ENCODE data around the gene OR5AK2.

Gene OR5AK2

DNA sequence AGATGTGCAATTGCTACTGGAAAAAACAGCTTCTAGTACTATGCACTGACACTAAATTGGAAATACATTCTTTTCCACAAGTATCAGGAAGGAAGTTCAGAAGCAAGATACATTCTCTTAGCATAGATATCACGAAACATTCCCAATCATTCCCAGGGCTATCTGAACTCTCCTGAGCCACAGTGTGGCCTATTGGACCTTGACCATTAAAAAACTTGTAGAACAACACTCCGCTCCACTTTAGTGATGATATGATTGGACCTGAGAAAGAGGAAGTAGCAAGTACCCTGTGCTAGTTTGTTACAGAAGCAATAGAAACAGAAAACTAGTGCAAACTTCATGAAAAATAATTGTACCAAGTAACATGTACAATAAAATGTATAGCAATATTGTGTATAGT, 11.4 kb upstream of the OR5AK2 start:
- TF ChIP-seq, protein P1, sequence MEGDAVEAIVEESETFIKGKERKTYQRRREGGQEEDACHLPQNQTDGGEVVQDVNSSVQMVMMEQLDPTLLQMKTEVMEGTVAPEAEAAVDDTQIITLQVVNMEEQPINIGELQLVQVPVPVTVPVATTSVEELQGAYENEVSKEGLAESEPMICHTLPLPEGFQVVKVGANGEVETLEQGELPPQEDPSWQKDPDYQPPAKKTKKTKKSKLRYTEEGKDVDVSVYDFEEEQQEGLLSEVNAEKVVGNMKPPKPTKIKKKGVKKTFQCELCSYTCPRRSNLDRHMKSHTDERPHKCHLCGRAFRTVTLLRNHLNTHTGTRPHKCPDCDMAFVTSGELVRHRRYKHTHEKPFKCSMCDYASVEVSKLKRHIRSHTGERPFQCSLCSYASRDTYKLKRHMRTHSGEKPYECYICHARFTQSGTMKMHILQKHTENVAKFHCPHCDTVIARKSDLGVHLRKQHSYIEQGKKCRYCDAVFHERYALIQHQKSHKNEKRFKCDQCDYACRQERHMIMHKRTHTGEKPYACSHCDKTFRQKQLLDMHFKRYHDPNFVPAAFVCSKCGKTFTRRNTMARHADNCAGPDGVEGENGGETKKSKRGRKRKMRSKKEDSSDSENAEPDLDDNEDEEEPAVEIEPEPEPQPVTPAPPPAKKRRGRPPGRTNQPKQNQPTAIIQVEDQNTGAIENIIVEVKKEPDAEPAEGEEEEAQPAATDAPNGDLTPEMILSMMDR (IDR thresholded peaks at IDR 0.05; ENCODE audit: borderline replicate concordance, control extremely low read depth, extremely low read depth, insufficient read depth, missing control alignments): no peak
- no peak for DNase-seq (ENCODE audit: low spot score)
- in situ Hi-C loops (cut with MboI; ENCODE audit: low sequenced_read_pairs, unreplicated experiment): no loop called here

DNA sequence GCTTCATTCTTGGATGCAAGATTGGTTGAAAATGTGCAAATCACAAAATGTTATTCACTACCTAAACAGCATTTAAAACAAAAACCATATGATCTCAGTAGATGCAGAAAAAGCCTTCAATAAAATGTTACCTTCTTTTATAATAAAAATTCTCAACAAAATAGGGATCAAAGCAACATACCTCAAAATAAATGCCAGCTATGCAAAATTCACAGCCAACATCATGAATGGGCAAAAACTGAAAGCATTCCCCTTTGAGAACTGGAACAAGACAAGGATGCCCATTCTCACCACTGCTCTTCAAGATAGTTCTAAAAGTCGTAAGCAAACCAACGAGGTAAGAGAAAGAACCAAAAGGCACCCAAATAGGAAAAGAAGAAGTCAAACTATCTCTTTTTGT, 2.0 kb downstream of the OR5AK2 start:
- DNase-seq (ENCODE audit: low spot score): no peak
- in situ Hi-C loops (cut with MboI; ENCODE audit: low sequenced_read_pairs, unreplicated experiment): no loop called here
- TF ChIP-seq, protein P1 (IDR thresholded peaks at IDR 0.05; ENCODE audit: borderline replicate concordance, control extremely low read depth, extremely low read depth, insufficient read depth, missing control alignments): no peak

DNA sequence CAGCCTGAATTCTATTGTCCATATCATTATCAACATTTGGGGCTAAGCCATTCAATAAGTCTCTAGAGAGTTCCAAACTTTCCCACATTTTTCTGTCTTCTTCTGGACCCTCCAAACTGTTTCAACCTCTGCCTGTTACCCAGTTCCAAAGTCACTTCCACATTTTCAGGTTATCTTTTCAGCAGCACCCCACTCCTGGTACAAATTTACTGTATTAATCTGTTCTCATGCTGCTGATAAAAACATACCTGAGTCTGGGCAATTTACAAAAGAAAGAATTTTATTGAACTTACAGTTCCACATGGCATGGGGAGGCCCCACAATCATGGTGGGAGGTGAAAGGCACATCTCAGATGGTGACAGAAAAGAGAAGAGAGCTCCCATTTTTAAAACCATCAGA, 5.8 kb downstream of the OR5AK2 start:
- in situ Hi-C loops (cut with MboI; ENCODE audit: low sequenced_read_pairs, unreplicated experiment): no loop called here
- TF ChIP-seq, protein P1 (IDR thresholded peaks at IDR 0.05; ENCODE audit: borderline replicate concordance, control extremely low read depth, extremely low read depth, insufficient read depth, missing control alignments): no peak
- no peak for DNase-seq (ENCODE audit: low spot score)

DNA sequence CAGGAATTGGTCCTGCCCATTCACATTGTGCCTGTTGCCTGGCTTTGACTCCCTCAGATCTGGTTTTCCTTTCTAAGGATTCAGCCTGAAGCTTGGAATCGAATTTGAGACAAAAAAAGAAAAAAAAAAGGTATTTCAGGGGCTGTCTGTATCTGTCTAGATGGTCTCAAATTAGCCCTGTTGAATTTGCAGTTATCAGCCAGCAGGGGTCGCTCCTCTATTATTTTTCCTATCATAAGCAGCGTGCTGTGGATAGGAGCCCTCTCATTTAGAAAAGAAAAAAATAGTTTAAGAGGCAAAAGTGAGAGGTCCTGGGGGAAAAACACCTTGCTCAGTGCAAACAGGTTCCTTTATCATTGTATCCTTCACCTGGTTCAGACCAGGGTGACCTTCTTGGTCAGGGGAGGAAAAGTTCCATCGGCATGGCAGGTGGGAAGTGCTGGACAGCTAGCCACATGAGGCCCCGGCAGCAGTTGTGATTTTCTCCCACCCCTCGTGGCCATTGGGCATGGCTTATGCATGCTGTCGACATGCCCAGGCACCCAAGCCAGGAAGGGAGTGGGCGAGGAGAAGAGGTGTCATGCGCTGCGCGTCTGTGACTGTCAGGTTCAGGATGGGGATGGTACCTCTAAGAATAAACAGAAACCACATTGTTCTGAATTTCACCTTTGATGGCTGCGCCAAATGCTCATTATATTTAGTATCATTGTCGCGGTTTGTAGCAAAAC, 13.1 kb downstream of the OR5AK2 start:
- TF ChIP-seq, protein P1 (IDR thresholded peaks at IDR 0.05; ENCODE audit: borderline replicate concordance, control extremely low read depth, extremely low read depth, insufficient read depth, missing control alignments): no peak
- in situ Hi-C loops (cut with MboI; ENCODE audit: low sequenced_read_pairs, unreplicated experiment): no loop called here
- no peak for DNase-seq (ENCODE audit: low spot score)

DNA sequence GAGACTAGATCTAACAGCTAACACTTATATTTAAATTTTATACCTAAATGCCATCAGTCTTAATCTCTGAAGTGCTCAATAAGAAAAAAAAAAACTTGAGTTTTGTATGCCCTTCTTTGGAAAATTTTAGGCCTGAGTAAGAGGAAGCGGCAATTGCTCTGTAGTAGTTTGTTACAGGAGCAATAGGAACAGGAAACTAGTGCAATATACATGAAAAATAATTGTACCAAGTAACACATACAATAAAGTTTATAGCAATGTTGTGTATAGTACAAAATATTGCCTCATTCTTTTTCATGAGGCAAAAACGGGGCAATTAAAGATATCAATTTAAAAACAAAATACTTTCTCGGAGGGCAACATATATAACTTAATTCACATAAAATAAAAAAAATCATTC, 19.7 kb downstream of the OR5AK2 start:
- no peak for DNase-seq (ENCODE audit: low spot score)
- TF ChIP-seq, protein P1 (IDR thresholded peaks at IDR 0.05; ENCODE audit: borderline replicate concordance, control extremely low read depth, extremely low read depth, insufficient read depth, missing control alignments): no peak
- in situ Hi-C loops (cut with MboI; ENCODE audit: low sequenced_read_pairs, unreplicated experiment): no loop called here

DNA sequence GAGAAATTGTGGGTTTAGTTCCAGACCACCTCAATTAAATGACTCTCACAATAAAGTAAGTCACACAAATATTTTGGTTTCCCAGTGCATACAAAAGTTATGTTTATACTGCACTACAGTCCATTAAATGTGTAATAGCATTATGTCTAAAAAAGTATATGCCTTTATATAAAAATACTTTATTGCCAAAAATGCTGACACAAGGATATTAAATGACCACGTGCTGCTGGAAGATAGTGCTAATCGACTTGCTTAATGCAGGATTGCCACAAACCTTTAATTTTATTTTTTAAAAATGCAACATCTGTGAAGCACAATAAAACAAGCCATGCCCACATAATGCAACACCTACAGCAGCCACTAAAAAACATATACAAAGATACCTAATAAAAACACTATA, 27.0 kb downstream of the OR5AK2 start:
- in situ Hi-C loops (cut with MboI; ENCODE audit: low sequenced_read_pairs, unreplicated experiment): no loop called here
- no peak for DNase-seq (ENCODE audit: low spot score)
- TF ChIP-seq, protein P1 (IDR thresholded peaks at IDR 0.05; ENCODE audit: borderline replicate concordance, control extremely low read depth, extremely low read depth, insufficient read depth, missing control alignments): no peak

All from GM13976 (cell line).